AG09309 (cell line): Measurements from ENCODE around the gene ZFP90.
"Not testable (repeated sequence)": the region's sequence is repeated elsewhere in the genome, so short reads cannot be mapped to it uniquely, and the experiment has no call there.

Experiments used
- DNase-seq: peaks from one replicate; pipeline ENCODE4 v3.0.0-alpha.2; 2010; ENCODE audit warnings: low read depth
- H3K4me3 ChIP-seq: 2 replicates; pipeline ENCODE4 v1.5.1; 2011; ENCODE audit warnings: mild to moderate bottlenecking, low read depth, low read length, moderate library complexity; ENCODE audit not compliant: control insufficient read depth
- TF ChIP-seq, protein P1 (sequence below): IDR thresholded peaks from 2 replicates; pipeline ENCODE4 v1.5.1; 2011; ENCODE audit warnings: mild to moderate bottlenecking, low read depth, low read length, inconsistent platforms; ENCODE audit not compliant: insufficient read depth, control insufficient read depth; ENCODE audit errors: missing control alignments

The ZFP90 gene

DNA sequence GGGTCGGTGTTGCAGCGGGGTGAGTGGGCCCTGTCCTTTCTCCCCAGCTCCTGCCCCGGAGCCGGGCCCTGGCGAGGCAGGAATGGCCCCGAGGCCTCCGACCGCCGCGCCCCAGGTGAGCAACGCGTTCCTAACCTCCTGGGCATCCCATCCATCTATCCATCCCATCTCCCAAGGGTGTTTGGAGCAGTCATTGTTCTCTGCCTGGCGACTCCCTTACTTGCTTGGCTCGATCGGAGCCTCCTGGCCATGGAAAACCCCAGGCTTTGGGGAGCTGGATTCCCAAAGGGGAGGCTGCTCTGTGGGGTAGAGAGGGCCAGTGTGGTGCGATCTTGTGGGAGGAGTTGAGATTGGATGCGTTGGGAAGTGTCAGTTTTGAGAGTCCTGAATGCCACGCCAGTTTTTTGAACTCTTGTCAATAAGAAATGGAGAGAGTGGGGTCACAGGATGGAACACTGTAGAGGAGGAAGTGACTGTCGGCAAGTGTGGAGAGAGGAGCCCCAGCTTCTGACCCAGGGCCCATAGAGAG, 684 bp downstream of the ZFP90 start:
- DNase-seq: no peak
- peak overlapping the region; percentile 95 for H3K4me3 ChIP-seq
- TF ChIP-seq, protein P1, sequence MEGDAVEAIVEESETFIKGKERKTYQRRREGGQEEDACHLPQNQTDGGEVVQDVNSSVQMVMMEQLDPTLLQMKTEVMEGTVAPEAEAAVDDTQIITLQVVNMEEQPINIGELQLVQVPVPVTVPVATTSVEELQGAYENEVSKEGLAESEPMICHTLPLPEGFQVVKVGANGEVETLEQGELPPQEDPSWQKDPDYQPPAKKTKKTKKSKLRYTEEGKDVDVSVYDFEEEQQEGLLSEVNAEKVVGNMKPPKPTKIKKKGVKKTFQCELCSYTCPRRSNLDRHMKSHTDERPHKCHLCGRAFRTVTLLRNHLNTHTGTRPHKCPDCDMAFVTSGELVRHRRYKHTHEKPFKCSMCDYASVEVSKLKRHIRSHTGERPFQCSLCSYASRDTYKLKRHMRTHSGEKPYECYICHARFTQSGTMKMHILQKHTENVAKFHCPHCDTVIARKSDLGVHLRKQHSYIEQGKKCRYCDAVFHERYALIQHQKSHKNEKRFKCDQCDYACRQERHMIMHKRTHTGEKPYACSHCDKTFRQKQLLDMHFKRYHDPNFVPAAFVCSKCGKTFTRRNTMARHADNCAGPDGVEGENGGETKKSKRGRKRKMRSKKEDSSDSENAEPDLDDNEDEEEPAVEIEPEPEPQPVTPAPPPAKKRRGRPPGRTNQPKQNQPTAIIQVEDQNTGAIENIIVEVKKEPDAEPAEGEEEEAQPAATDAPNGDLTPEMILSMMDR: no peak

DNA sequence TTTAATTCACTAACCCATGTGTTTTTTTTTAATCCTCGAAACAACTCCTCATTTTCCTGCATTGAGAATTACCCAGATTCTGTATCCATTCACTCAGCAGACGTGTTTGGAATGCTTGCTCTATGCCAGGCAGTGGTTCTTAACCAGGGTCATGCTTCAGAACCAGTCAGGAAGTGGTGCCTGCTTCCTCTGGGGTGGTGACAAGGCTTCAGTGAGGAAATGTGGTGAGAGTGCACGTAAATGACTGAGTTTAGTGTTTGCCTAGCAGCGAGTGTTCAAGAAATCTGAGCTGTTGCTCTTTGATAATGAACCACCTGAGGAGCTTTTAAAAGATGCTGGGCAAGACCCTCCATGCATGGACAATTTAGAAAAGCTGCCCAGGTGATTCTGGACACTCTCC, 9.9 kb downstream of the ZFP90 start:
- TF ChIP-seq, protein P1: no peak
- H3K4me3 ChIP-seq: no peak overlapping the region
- no peak for DNase-seq

DNA sequence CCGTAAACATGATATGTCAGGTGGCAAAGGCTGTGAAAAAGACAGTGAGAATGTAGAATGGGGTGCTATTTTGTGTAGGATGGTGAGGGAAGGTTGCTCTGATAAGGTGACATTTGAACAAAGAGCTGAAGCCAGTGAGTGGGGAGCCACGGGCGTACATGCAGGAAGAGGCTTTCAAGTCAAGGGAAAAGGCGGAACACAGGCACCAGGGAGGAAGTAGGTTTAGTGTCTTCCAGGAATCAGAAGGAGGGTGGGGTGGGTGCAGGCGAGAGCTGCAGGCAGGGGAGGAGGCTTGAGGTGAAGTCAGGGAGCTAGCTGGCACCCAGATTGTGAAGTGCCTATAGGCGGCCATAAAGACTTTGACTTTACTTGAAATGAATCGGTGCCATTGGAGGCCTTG, 14.1 kb downstream of the ZFP90 start:
- no peak for DNase-seq
- TF ChIP-seq, protein P1: no peak

DNA sequence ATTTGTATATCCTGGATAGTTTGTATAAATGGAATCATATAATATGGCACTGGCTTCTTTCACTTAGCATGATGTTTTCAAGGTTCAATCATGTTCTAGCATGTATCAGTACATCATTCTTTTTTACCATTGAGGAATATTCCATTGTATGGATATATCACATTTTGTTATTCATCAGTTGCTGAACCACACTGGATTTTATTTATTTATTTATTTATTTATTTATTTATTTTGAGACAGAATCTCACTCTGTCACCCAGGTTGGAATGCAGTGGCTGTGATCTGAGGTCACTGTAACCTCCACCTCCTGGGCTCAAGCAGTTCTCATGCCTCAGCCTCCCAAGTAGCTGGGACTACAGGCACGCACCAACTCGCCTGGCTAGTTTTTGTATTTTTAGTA, 21.2 kb downstream of the ZFP90 start:
- DNase-seq, H3K4me3 ChIP-seq: not testable (repeated sequence)

More for the DNA sequence above, 14.1 kb downstream of the ZFP90 start:
- no peak overlapping the region for H3K4me3 ChIP-seq

DNA sequence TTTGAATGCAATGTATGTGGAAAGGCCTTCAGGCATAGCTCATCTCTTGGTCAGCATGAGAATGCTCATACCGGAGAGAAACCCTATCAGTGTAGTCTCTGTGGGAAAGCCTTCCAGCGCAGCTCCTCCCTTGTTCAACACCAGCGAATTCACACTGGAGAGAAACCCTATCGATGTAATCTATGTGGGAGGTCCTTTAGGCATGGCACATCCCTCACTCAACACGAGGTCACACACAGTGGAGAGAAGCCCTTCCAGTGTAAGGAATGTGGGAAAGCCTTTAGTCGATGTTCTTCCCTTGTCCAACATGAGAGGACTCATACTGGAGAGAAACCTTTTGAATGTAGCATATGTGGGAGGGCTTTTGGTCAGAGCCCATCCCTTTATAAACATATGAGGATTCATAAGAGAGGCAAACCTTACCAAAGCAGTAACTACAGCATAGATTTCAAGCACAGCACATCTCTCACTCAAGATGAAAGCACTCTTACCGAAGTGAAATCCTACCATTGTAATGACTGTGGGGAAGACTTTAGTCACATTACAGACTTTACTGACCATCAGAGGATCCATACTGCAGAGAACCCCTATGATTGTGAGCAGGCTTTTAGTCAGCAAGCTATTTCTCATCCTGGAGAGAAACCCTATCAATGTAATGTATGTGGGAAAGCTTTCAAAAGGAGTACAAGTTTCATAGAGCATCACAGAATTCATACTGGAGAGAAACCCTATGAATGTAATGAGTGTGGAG, 24.7 kb downstream of the ZFP90 start:
- no peak for DNase-seq
- TF ChIP-seq, protein P1: no peak
- H3K4me3 ChIP-seq: no peak overlapping the region

DNA sequence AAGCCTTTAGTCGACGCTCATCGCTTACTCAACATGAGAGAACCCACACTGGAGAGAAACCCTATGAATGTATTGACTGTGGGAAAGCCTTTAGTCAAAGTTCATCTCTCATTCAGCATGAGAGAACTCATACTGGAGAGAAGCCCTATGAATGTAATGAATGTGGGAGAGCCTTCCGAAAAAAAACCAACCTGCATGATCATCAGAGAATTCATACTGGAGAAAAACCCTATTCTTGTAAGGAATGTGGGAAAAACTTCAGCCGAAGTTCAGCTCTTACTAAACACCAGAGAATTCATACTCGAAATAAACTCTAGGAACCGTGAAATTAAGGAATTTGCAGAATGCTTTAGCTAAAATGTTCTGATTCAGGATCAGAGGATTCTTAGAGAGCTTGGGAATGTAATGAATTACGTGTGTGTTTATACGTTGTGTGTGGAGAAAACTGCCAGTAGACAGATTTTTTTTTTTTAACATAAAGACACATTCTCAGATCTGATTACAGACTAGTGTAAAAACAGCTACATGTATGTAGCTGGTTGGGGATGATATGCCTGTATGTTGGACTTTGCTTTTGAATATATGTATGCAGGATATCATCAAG, 25.4 kb downstream of the ZFP90 start:
- no peak for DNase-seq
- no peak overlapping the region for H3K4me3 ChIP-seq
- TF ChIP-seq, protein P1: no peak

DNA sequence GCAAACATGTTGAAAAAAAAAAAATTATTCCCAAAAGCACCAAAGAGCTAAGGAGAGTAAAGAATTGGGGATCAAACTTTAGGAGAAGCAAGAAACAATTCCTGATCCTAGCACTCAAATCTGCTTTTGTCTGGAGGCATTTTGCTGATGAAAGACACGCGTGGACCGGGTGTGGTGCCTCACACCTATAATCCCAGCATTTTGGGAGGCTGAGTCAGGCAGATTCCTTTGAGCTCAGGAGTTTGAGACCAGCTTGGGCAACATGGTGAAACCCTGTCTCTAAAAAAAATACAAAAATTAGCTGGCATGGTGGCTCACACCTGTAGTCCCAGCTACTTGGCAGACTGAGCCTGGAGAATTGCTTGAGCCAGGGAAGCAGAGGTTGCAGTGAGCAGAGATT, 35.4 kb downstream of the ZFP90 start:
- DNase-seq: no peak
- TF ChIP-seq, protein P1: no peak
- no peak overlapping the region for H3K4me3 ChIP-seq
